ENCODE data around the gene ATOX1.

The ATOX1 gene

DNA sequence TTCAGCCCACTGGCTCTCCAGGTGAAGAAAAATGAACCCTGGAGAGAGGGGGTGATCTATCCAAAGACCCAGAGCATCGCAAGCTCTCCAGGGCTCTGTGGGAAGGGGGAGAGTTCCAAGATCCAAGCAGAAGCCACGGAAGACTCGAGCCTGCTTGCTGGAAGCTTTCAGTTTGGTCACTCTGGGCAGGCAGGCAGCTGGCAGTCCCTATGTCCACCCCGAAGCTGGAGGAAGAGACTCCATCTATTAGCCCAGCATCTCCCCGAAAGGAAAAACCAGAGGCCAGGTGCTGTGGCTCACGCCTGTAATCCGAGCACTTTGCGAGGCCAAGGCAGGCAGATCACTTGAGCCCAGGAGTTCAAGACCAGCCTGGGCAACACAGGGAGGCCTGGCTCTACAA, 61.0 kb downstream of the ATOX1 start:
- no peak for DNase-seq (ENCODE audit: low read depth in 3 of 3)

DNA sequence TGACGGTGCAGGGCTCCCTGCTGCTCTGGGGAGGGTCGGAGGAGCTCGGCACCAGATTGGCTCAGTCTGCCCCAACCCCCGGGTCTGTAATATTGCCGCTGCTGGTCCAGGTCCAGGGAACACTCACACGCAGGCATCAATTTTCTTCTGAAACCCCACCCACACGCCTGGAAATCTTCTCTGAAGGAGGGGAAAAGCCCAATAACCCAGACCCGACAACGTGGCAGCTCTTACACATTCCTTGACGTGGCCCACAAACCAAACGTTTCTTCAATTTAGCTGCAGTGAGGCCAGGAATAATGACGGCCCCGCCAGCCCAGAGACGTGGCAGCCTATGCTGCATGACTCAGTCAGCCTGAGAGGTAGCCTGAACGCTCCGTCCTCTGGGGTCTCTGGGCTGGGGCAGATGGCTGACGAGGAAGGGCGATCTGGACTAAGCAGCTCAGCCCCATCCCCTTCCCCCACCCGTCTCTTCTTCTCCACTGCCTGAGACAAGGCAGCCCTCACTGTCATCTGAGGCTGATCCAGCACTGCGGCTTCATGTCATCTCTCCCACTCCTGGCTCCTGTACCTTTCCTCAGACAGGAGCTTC, 61.9 kb downstream of the ATOX1 start:
- no peak for DNase-seq (ENCODE audit: low read depth in 3 of 3)

DNA sequence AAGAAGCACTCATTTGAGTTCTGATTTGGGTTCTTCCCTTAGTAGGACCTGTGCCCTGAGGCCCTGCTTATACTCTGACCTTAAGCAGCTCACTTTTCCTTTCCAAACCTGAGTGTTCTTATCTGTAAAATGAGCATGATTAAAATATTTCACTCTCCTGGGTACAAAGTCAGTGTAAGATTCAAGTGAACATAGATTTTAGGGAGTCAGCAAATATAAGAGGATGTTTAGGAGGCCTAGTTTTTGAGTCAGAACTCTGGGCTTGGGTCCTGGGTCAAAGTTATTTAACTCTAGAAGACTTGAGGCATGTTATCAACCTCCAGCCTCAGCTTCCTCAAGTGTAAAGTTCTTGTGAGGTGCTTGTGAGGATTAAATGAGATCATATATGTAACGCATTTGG, 63.0 kb downstream of the ATOX1 start:
- no peak for DNase-seq (ENCODE audit: low read depth in 3 of 3)

DNA sequence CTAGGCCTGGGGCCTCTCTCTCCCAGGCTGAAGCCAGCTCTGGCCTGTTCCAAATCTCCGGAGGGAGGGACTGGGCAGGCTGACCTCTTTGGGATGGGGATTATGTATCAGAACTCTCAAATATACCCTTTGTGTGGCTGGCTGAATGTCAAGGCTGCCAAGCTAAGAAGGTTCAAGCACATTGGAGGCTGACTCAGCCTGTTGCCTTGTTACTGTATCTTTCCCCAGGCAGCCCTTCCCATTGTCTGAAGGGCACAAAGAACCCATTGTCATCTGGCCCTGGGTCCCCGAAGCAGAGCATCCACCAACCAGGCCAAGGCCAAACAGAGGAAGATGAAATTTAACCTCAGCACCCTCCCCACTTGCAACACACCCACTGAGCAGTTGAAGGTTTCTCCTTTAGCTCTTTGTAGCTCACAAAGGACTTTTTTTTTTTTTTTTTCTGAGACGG, 64.4 kb downstream of the ATOX1 start:
- no peak for DNase-seq (ENCODE audit: low read depth in 3 of 3)
